ENCODE measurements around the gene SPACA6. TPM values are rescaled to one million over a fixed set of nuclear protein-coding genes. Genes with fewer than 3 reads are reported as not detected.
"Not testable (repeated sequence)": the region's sequence is repeated elsewhere in the genome, so short reads cannot be mapped to it uniquely, and the experiment has no call there.

The SPACA6 gene
- total RNA-seq, 2 donors from 2014 or later: 3.6 to 7.5 TPM

- H3K4me3 Mint-ChIP-seq; DNase-seq; H3K36me3 Mint-ChIP-seq (ENCODE audit: insufficient read depth in 2 of 2); H3K27me3 Mint-ChIP-seq (ENCODE audit: low read depth); H3K27ac Mint-ChIP-seq; H3K9me3 Mint-ChIP-seq; ATAC-seq (replicated peaks in 1 of 2); H3K4me1 Mint-ChIP-seq (ENCODE audit: low read depth): not testable (repeated sequence)
Observed at GRCh38 chr19:51738523-51738922, 45.4 kb downstream of the SPACA6 start.

- Mint-ChIP-seq H3K4me1 (ENCODE audit: low read depth) (peaks cover 6% of the 10 kb centered on the region), H3K4me3 (no peak overlapping the region), H3K27me3 (ENCODE audit: low read depth) (peaks cover 8% of the 10 kb centered on the region), H3K36me3 (ENCODE audit: insufficient read depth in 2 of 2) (no peaks in the 10 kb centered on the region), H3K9me3 (no peaks in the 10 kb centered on the region), H3K27ac (no peak overlapping the region)
- ATAC-seq (replicated peaks in 1 of 2) (no peak), DNase-seq (no peak)
Observed at GRCh38 chr19:51739466-51740213, 46.5 kb downstream of the SPACA6 start.

GRCh38 chr19:51740356-51740755 is 47.2 kb downstream of the SPACA6 start:
- no peak overlapping the region for H3K27ac Mint-ChIP-seq
- DNase-seq (no peak), ATAC-seq (replicated peaks in 1 of 2) (no peak)
- no peak overlapping the region for H3K4me3 Mint-ChIP-seq
- no peaks in the 10 kb centered on the region for H3K36me3 Mint-ChIP-seq (ENCODE audit: insufficient read depth in 2 of 2)
- peaks cover 6% of the 10 kb centered on the region for H3K4me1 Mint-ChIP-seq (ENCODE audit: low read depth)
- peaks cover 8% of the 10 kb centered on the region for H3K27me3 Mint-ChIP-seq (ENCODE audit: low read depth)
- no peaks in the 10 kb centered on the region for H3K9me3 Mint-ChIP-seq

GRCh38 chr19:51742789-51743188 is 49.7 kb downstream of the SPACA6 start:
- H3K27ac Mint-ChIP-seq: no peak overlapping the region
- no peaks in the 10 kb centered on the region for H3K9me3 Mint-ChIP-seq
- H3K4me1 Mint-ChIP-seq (ENCODE audit: low read depth): no peaks in the 10 kb centered on the region
- no peaks in the 10 kb centered on the region for H3K27me3 Mint-ChIP-seq (ENCODE audit: low read depth)
- ATAC-seq (replicated peaks in 1 of 2) (no peak), DNase-seq (no peak)
- H3K36me3 Mint-ChIP-seq (ENCODE audit: insufficient read depth in 2 of 2): no peaks in the 10 kb centered on the region
- no peak overlapping the region for H3K4me3 Mint-ChIP-seq

- H3K9me3 Mint-ChIP-seq: no peaks in the 10 kb centered on the region
- no peak overlapping the region for H3K4me3 Mint-ChIP-seq
- no peaks in the 10 kb centered on the region for H3K4me1 Mint-ChIP-seq (ENCODE audit: low read depth)
- DNase-seq (no peak), ATAC-seq (replicated peaks in 1 of 2) (no peak)
- no peak overlapping the region for H3K27ac Mint-ChIP-seq
- H3K27me3 Mint-ChIP-seq (ENCODE audit: low read depth): no peaks in the 10 kb centered on the region
- H3K36me3 Mint-ChIP-seq (ENCODE audit: insufficient read depth in 2 of 2): no peaks in the 10 kb centered on the region
Observed at GRCh38 chr19:51743405-51743804, 50.3 kb downstream of the SPACA6 start.

GRCh38 chr19:51746731-51747130 is 53.6 kb downstream of the SPACA6 start:
- H3K4me1 Mint-ChIP-seq (ENCODE audit: low read depth): no peaks in the 10 kb centered on the region
- no peak overlapping the region for H3K27ac Mint-ChIP-seq
- H3K27me3 Mint-ChIP-seq (ENCODE audit: low read depth): peaks cover 12% of the 10 kb centered on the region
- no peak for DNase-seq
- no peak overlapping the region for H3K4me3 Mint-ChIP-seq
- H3K36me3 Mint-ChIP-seq (ENCODE audit: insufficient read depth in 2 of 2): no peaks in the 10 kb centered on the region
- no peak for ATAC-seq (replicated peaks in 1 of 2)
- no peaks in the 10 kb centered on the region for H3K9me3 Mint-ChIP-seq

GRCh38 chr19:51749979-51750378 is 56.8 kb downstream of the SPACA6 start:
- Mint-ChIP-seq H3K4me3 (no peak overlapping the region), H3K9me3 (no peaks in the 10 kb centered on the region), H3K4me1 (ENCODE audit: low read depth) (no peaks in the 10 kb centered on the region), H3K36me3 (ENCODE audit: insufficient read depth in 2 of 2) (no peaks in the 10 kb centered on the region), H3K27me3 (ENCODE audit: low read depth) (peaks cover 13% of the 10 kb centered on the region), H3K27ac (no peak overlapping the region)
- no peak for DNase-seq
- ATAC-seq (replicated peaks in 1 of 2): no peak

- DNase-seq: no peak
- no peak overlapping the region for H3K4me3 Mint-ChIP-seq
- peaks cover 0 to 2% of the 10 kb centered on the region in 2 donors for H3K9me3 Mint-ChIP-seq
- no peaks in the 10 kb centered on the region for H3K4me1 Mint-ChIP-seq (ENCODE audit: low read depth)
- H3K27me3 Mint-ChIP-seq (ENCODE audit: low read depth): peaks cover 18% of the 10 kb centered on the region
- no peaks in the 10 kb centered on the region for H3K36me3 Mint-ChIP-seq (ENCODE audit: insufficient read depth in 2 of 2)
- no peak for ATAC-seq (replicated peaks in 1 of 2)
- H3K27ac Mint-ChIP-seq: no peak overlapping the region
Observed at GRCh38 chr19:51750400-51751094, 57.4 kb downstream of the SPACA6 start.

DNA sequence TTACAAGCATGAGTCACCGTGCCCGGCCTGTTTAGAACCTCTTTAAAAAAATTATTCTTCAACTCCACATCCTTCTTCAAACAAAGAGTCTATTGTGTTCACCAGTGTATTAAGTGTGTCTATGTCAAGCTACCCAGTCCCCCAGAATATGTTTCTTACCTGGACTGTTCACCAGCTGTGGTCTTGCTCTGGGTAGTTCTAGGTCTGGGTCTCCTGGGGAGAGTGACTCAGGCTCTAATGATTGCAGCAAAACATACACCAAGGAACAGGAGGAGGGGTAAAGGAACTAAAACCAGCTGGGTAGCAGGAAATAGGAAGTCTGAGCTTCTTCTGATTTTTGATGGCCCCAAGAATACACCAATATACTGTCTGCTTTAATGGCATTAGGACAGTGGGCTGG is 58.5 kb downstream of the SPACA6 start, which contains the start of gene FPR1:
Gene FPR1 (minus strand): TSS at position 224 of the 400 bp plus-strand sequence. CDS start 4,884 bp downstream, outside the sequence.
- Mint-ChIP-seq H3K27ac (no peak within 1 kb of the TSS), H3K36me3 (ENCODE audit: insufficient read depth in 2 of 2) (peaks cover 0 to 2% of the 10 kb centered on the region in 2 donors), H3K27me3 (ENCODE audit: low read depth) (peaks cover 27% of the 10 kb centered on the region), H3K4me1 (ENCODE audit: low read depth) (no peaks in the 10 kb centered on the region), H3K4me3 (no peak within 1 kb of the TSS), H3K9me3 (peaks cover 0 to 5% of the 10 kb centered on the region in 2 donors)
- ATAC-seq (replicated peaks in 1 of 2) (no peak), DNase-seq (no peak)

DNA sequence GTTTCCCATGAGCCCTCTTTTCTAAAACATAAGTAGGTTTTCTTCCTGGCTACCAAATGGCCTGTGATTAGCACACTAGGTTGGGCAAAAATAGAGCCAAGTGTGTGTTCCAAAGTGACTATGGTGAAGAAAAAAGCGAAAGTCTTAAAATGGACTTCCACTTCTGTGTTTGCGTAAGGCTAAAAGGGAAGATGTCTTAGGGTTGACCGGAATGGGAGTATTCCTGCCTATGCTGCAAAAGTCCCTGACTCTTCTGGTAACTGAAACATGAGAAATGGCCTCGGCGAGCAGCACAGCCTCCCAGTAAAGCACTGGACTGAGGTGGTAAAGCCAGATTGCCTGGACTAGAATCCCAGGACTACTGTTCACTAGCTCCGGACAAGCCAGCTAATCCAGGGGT is 61.0 kb downstream of the SPACA6 start:
- peaks cover 0 to 2% of the 10 kb centered on the region in 2 donors for H3K36me3 Mint-ChIP-seq (ENCODE audit: insufficient read depth in 2 of 2)
- peaks cover 0 to 7% of the 10 kb centered on the region in 2 donors for H3K9me3 Mint-ChIP-seq
- no peak overlapping the region for H3K4me3 Mint-ChIP-seq
- DNase-seq: no peak
- H3K27me3 Mint-ChIP-seq (ENCODE audit: low read depth): peaks cover 32% of the 10 kb centered on the region
- no peaks in the 10 kb centered on the region for H3K4me1 Mint-ChIP-seq (ENCODE audit: low read depth)
- no peak overlapping the region for H3K27ac Mint-ChIP-seq
- no peak for ATAC-seq (replicated peaks in 1 of 2)

DNA sequence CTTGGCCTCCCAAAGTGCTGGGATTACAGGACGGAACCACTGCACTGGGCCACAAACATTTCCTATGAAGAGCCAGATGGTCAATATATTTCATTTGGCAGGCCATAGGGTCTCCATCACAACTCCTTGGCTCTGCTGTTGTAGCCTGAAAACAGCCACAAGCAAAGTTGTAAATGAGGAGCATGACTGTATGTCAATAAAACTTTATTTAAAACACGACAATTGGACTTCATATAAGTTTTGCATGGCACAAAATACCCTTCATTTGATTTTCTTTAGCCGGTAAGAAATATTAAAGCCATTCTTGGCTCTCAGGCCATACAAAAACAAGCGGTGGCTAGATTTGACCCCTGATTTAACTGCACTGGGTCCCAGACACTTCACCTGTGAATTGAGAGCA is 61.6 kb downstream of the SPACA6 start:
- Mint-ChIP-seq H3K27ac (no peak overlapping the region), H3K4me1 (ENCODE audit: low read depth) (no peaks in the 10 kb centered on the region), H3K36me3 (ENCODE audit: insufficient read depth in 2 of 2) (peaks cover 0 to 2% of the 10 kb centered on the region in 2 donors), H3K27me3 (ENCODE audit: low read depth) (peaks cover 32% of the 10 kb centered on the region), H3K9me3 (peaks cover 0 to 7% of the 10 kb centered on the region in 2 donors), H3K4me3 (no peak overlapping the region)
- no peak for DNase-seq
- no peak for ATAC-seq (replicated peaks in 1 of 2)
